GM21447 (cell line): ENCODE data around the gene OR1G1.
"Not testable (repeated sequence)": the region's sequence is repeated elsewhere in the genome, so short reads cannot be mapped to it uniquely, and the experiment has no call there.

ENCODE experiments used
- ATAC-seq: cut with Tn5 transposase; IDR thresholded peaks from one replicate; pipeline ENCODE4 v1.9.1; 2021; ENCODE audit not compliant: unreplicated experiment

Gene OR1G1

GRCh38 chr17:3127451-3127850 is at the start of gene OR1G1:
Gene OR1G1, minus strand, starts transcription at chr17:3127551. Its CDS starts 0 bp downstream, at chr17:3127551.
- ATAC-seq = no peak

DNA sequence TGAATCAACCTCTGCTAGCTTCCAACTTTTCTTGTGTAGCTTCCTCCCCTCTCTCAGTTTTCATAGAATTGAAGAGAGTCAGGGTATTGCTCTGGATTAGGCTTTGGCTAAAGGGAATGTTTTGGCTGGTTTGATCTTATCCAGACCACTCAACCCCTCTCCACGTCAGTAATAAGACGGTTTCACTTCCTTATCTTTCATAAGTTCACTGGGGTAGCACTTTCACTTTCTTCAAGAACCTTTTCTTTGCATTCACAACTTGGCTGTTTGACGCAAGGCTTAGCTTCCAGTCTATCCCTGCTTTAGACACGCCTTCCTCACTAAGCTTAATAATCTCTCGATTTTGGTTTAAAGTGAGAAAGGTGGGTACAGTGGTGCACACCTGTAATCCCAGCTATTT is 40.2 kb upstream of the OR1G1 start:
- no peak for ATAC-seq

GRCh38 chr17:3157218-3157617 is 29.9 kb upstream of the OR1G1 start:
- ATAC-seq = no peak

- ATAC-seq = not testable (repeated sequence)
Measured at GRCh38 chr17:3137494-3137893, 10.1 kb upstream of the OR1G1 start.

DNA sequence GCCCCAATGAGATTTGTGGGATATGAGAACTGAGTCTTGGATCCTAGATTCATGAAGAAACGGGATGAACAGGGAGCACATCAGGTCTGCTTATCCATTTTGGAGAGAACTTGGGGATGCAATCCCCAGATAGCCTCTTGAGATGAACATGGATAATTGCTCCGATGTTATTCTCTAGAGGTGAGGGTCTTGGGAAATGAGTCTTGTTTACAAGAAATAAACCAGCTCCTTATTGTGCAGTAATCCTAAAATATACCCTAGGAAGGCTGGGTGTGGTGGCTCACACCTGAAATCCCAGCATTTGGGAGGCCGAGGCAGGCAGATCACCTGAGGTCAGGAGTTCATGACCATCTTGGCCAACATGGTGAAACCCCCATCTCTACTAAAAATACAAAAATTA is 23.0 kb downstream of the OR1G1 start, which contains the start of gene OR1D2:
TSS of gene OR1D2 (minus strand) at position 101 of the 400 bp plus-strand sequence. CDS start 11,426 bp downstream, outside the sequence.
- ATAC-seq = no peak
